Loucy (cell line): ENCODE measurements around the gene PCYT1A.

Experiments used
- H2AFZ ChIP-seq: fragments of 200-600 bp; sonication (generic); 2 replicates; pipeline ENCODE4 v1.6.0; 2016; ENCODE audit warnings: antibody characterized with exemption, mild to moderate bottlenecking, low read length, moderate library complexity
- H3F3A ChIP-seq: fragments of 200-600 bp; 2 replicates; pipeline ENCODE4 v1.6.0; 2016; ENCODE audit warnings: antibody characterized with exemption, low read depth, mild to moderate bottlenecking
- H3K27me3 ChIP-seq: fragments of 200-600 bp; sonication (generic); 2 replicates; pipeline ENCODE4 v1.6.1; 2014; ENCODE audit warnings: low read length, mild to moderate bottlenecking; ENCODE audit not compliant: insufficient read depth, poor library complexity, severe bottlenecking
- H3K36me3 ChIP-seq: fragments of 200-600 bp; sonication (generic); 2 replicates; pipeline ENCODE4 v1.6.1; 2016; ENCODE audit warnings: low read length; ENCODE audit not compliant: insufficient read depth
- H3K4me1 ChIP-seq: fragments of 200-600 bp; sonication (generic); 2 replicates; pipeline ENCODE4 v1.5.1; 2014; ENCODE audit warnings: low read length, mild to moderate bottlenecking; ENCODE audit not compliant: insufficient read depth, poor library complexity, severe bottlenecking
- H3K4me2 ChIP-seq: fragments of 200-600 bp; sonication (generic); 2 replicates; pipeline ENCODE4 v1.6.0; 2014; ENCODE audit warnings: antibody characterized with exemption, low read length, low read depth, mild to moderate bottlenecking; ENCODE audit not compliant: poor library complexity, severe bottlenecking
- H3K4me3 ChIP-seq: fragments of 200-600 bp; sonication (generic); 2 replicates; pipeline ENCODE4 v1.5.1; 2014; ENCODE audit warnings: low read length, mild to moderate bottlenecking, mixed read lengths; ENCODE audit not compliant: poor library complexity, severe bottlenecking
- H3K79me2 ChIP-seq: fragments of 200-600 bp; sonication (generic); 2 replicates; pipeline ENCODE4 v1.6.1; 2014; ENCODE audit warnings: low read length; ENCODE audit not compliant: insufficient read depth
- H3K9ac ChIP-seq: fragments of 200-600 bp; sonication (generic); 2 replicates; pipeline ENCODE4 v1.6.0; 2014; ENCODE audit warnings: mild to moderate bottlenecking, low read depth, low read length, moderate library complexity; ENCODE audit not compliant: poor library complexity, severe bottlenecking
- H3K9me2 ChIP-seq: fragments of 200-600 bp; sonication (generic); replicated peaks from 2 replicates; pipeline ENCODE4 v1.6.1; 2016; ENCODE audit warnings: low read depth, low read length, mixed read lengths
- H3K9me3 ChIP-seq: fragments of 200-600 bp; sonication (generic); 2 replicates; pipeline ENCODE4 v1.6.1; 2014; ENCODE audit warnings: mild to moderate bottlenecking, antibody characterized with exemption, low read length, low read depth; ENCODE audit not compliant: insufficient read depth
- H4K20me1 ChIP-seq: fragments of 200-600 bp; sonication (generic); 2 replicates; pipeline ENCODE4 v1.6.0; 2014; ENCODE audit warnings: antibody characterized with exemption, low read length, mild to moderate bottlenecking; ENCODE audit not compliant: insufficient read depth, poor library complexity, severe bottlenecking
- EZH2phosphoT487 ChIP-seq: fragments of 200-600 bp; IDR thresholded peaks from 2 replicates; pipeline ENCODE4 v1.6.1; 2018; ENCODE audit warnings: antibody characterized with exemption, mild to moderate bottlenecking, moderate library complexity, borderline replicate concordance
- TF ChIP-seq, protein P1 (sequence below): fragments of 200-600 bp; sonication (generic); conservative IDR thresholded peaks from 2 replicates; pipeline ENCODE4 v1.5.1; 2014; ENCODE audit warnings: mild to moderate bottlenecking, antibody characterized with exemption, low read length

PCYT1A gene

DNA sequence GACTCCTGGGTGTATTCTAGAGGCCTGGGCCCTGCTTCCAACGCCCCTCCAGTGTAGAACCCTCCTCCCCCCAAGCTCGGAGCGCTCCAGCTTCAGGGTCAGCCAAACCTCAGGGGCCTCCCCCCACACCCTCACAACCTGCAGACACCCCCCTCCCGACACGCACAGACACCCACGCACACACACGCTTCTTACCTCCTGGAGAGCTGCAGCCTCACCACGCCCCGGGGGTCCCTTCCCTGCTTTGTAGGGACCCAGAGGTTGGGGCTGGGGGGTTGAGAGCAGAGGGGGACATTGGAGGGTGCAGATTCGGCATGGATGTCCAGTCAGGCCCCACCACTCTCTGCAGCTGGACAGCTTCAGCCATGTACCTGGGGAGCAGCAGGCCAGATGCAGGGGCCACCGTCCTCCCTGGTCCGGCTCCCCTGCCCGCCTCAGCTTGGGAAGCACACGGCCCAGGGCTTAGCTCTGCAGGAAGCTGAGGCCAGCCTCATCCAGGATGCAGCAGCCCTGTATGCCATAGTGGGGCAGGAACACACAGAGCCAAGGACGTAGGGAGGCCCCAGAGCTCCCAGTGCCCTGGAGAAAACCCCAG lies 89.3 kb downstream of the PCYT1A start:
- Histone ChIP-seq H3K36me3 (no peaks in the 10 kb centered on the region), H4K20me1 (no peaks in the 10 kb centered on the region), H3K4me3 (no peak overlapping the region), H3K9me3 (no peaks in the 10 kb centered on the region), H2AFZ (no peak overlapping the region), H3K9me2 (no peaks in the 10 kb centered on the region), H3K79me2 (peaks cover 34% of the 10 kb centered on the region), H3K4me1 (peaks cover 29% of the 10 kb centered on the region), H3K9ac (no peak overlapping the region), H3K4me2 (no peak overlapping the region), H3K27me3 (no peaks in the 10 kb centered on the region), H3F3A (no peaks in the 10 kb centered on the region)
- no peak for TF ChIP-seq EZH2phosphoT487
- TF ChIP-seq, protein P1, sequence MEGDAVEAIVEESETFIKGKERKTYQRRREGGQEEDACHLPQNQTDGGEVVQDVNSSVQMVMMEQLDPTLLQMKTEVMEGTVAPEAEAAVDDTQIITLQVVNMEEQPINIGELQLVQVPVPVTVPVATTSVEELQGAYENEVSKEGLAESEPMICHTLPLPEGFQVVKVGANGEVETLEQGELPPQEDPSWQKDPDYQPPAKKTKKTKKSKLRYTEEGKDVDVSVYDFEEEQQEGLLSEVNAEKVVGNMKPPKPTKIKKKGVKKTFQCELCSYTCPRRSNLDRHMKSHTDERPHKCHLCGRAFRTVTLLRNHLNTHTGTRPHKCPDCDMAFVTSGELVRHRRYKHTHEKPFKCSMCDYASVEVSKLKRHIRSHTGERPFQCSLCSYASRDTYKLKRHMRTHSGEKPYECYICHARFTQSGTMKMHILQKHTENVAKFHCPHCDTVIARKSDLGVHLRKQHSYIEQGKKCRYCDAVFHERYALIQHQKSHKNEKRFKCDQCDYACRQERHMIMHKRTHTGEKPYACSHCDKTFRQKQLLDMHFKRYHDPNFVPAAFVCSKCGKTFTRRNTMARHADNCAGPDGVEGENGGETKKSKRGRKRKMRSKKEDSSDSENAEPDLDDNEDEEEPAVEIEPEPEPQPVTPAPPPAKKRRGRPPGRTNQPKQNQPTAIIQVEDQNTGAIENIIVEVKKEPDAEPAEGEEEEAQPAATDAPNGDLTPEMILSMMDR = no peak

DNA sequence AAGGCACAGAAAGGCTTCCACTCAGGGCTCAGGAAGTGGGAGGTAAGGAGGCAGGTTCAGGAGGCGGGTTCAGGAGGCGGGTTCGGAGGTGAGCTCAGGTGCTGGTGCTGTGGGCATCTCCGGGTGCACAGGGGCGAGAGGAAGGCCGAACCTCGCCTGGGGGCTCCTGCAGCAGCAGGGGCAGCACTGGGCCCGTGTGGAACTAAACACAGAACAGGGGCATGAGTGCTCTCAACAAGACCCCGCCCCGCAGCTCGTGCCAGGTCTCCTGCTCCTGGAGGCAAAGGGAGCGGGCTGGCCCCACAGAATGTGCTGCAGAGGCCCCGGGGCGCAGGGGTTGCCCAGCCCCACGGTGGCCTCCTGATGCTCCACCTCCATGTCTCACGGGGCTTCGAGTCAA lies 90.0 kb downstream of the PCYT1A start:
- H3K4me3 ChIP-seq = no peak overlapping the region
- H3K4me2 ChIP-seq = no peak overlapping the region
- H3F3A ChIP-seq = no peaks in the 10 kb centered on the region
- peaks cover 35% of the 10 kb centered on the region for H3K4me1 ChIP-seq
- H3K9me2 ChIP-seq = no peaks in the 10 kb centered on the region
- no peak for TF ChIP-seq EZH2phosphoT487
- TF ChIP-seq, protein P1 = no peak
- H2AFZ ChIP-seq = no peak overlapping the region
- H3K9ac ChIP-seq = no peak overlapping the region
- H3K9me3 ChIP-seq = no peaks in the 10 kb centered on the region
- H3K79me2 ChIP-seq = peaks cover 41% of the 10 kb centered on the region
- H4K20me1 ChIP-seq = no peaks in the 10 kb centered on the region
- H3K27me3 ChIP-seq = no peaks in the 10 kb centered on the region
- no peaks in the 10 kb centered on the region for H3K36me3 ChIP-seq

DNA sequence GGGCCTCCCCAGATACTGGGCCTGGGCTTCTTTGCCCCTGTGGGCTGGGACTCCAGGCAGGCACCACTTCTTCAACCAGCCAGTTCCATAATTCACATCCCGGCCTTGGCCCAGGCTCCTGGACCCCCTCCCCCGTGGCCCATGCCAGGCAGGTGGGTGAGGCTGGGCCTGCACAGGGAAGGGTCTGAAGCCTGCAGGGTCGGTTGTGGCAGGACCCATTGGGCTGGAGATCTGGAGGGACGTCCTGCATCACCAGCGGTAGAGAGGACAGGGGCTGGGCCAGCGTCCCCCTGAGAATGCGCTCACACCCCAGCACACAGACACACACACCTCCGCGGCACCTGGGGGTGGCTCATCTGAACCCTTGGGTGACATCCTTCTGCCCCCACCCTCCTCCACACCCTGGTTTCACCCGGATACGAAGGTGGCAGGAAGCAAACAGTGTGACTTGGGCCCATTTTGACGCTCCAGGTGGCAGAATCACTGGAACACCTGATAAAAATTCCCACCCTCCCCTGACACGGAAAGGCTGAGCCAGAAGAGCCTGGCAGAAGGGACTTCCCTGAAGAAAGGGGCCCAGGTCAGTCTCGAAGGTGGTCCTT lies 91.8 kb downstream of the PCYT1A start:
- peak overlapping the region; percentile 58 for H3K4me2 ChIP-seq
- H3K4me1 ChIP-seq = peaks cover 42% of the 10 kb centered on the region
- H3K9me3 ChIP-seq = no peaks in the 10 kb centered on the region
- H3K27me3 ChIP-seq = no peaks in the 10 kb centered on the region
- H3K9ac ChIP-seq = peak overlapping the region; percentile 60
- H2AFZ ChIP-seq = no peak overlapping the region
- no peaks in the 10 kb centered on the region for H3K36me3 ChIP-seq
- no peaks in the 10 kb centered on the region for H3K9me2 ChIP-seq
- no peak for TF ChIP-seq EZH2phosphoT487
- TF ChIP-seq, protein P1 = no peak
- H4K20me1 ChIP-seq = no peaks in the 10 kb centered on the region
- H3F3A ChIP-seq = no peaks in the 10 kb centered on the region
- no peak overlapping the region for H3K4me3 ChIP-seq
- peaks cover 56% of the 10 kb centered on the region for H3K79me2 ChIP-seq
